Gastrocnemius medialis (tissue), 4 donors: ENCODE measurements around the gene CHGA. TPM values are rescaled to one million over a fixed set of nuclear protein-coding genes. Genes with fewer than 3 reads are reported as not detected.

Experiments used
- ATAC-seq, 2 donors: fragments of 150-250 bp; one replicate each; pipeline ENCODE4 v1.9.1; 2016
- DNase-seq, 2 donors: peaks; one replicate each; pipeline ENCODE4 v3.0.0-alpha.2; 2019
- H3K27ac ChIP-seq, 4 donors: fragments of 200-600 bp; sonication (generic); 1 replicate in 1 of 4; 2 replicates in 3 of 4; pipeline ENCODE4 v1.5.1; 2016 to 2018; ENCODE audit warnings: mild to moderate bottlenecking in 2 of 4, moderate library complexity in 1 of 4
- H3K27me3 ChIP-seq, 3 donors: fragments of 200-600 bp; sonication (generic) in 2 of 3; 1 replicate in 1 of 3; 2 replicates in 2 of 3; pipeline versions ENCODE4 v1.5.1 to v1.6.0; 2016 to 2019; ENCODE audit warnings: mild to moderate bottlenecking in 1 of 3, moderate library complexity in 1 of 3
- H3K36me3 ChIP-seq, 2 donors: fragments of 200-600 bp; sonication (generic) in 1 of 2; one replicate each; pipeline ENCODE4 v1.5.1; 2017 to 2018
- H3K4me1 ChIP-seq, 2 donors: fragments of 200-600 bp; sonication (generic) in 1 of 2; one replicate each; pipeline ENCODE4 v1.5.1; 2016 to 2017; ENCODE audit warnings: mild to moderate bottlenecking in 2 of 2
- H3K4me3 ChIP-seq, 4 donors: fragments of 200-600 bp; sonication (generic) in 3 of 4; 1 replicate in 1 of 4; 2 replicates in 3 of 4; pipeline ENCODE4 v1.5.1; 2016 to 2019; ENCODE audit warnings: mild to moderate bottlenecking in 2 of 4
- H3K9me3 ChIP-seq, 3 donors: fragments of 200-600 bp; sonication (generic) in 2 of 3; 1 replicate in 1 of 3; 2 replicates in 2 of 3; pipeline ENCODE4 v1.5.1; 2016 to 2019
- POLR2A ChIP-seq, 2 donors: fragments of 450-650 bp; IDR thresholded peaks; one replicate each; pipeline ENCODE4 v1.6.1; 2017; ENCODE audit warnings: antibody characterized with exemption in 2 of 2, mild to moderate bottlenecking in 2 of 2, moderate library complexity in 2 of 2
- in situ Hi-C, 4 donors: fragments of 200-750 bp; cut with MboI; loops; one replicate each; pipeline versions ENCODE4 v1.15.0 to v1.8.0; 2017; ENCODE audit warnings: low sequenced_read_pairs in 4 of 4
- intact Hi-C: fragments of 100-400 bp; cut with DNase I; formaldehyde crosslinking; loops from one replicate; pipeline ENCODE4 v1.15.1; 2023; ENCODE audit warnings: low total_unique reads
- total RNA-seq, 4 donors: library from RNA; depleted of rRNA; stranded (reverse); fragments of >200 nt; gene quantifications; one replicate each; pipeline versions ENCODE4 v1.1.0 to v1.2.3, GENCODE V29; 2016
- TF ChIP-seq, protein P1 (sequence below), 5 experiments: fragments of 450-650 bp in 3 of 5; fragments of 200-600 bp in 2 of 5; sonication (generic) in 2 of 5; IDR thresholded peaks in 4 of 5; conservative IDR thresholded peaks in 1 of 5; 1 replicate in 4 of 5; 2 replicates in 1 of 5; pipeline ENCODE4 v1.5.1; 2016 to 2019; ENCODE audit warnings: antibody characterized with exemption in 5 of 5, mild to moderate bottlenecking in 3 of 5, moderate library complexity in 3 of 5

The CHGA gene
- total RNA-seq, 4 donors from 2014 or later: 0.22 to 0.25 TPM; not detected in 2

DNA sequence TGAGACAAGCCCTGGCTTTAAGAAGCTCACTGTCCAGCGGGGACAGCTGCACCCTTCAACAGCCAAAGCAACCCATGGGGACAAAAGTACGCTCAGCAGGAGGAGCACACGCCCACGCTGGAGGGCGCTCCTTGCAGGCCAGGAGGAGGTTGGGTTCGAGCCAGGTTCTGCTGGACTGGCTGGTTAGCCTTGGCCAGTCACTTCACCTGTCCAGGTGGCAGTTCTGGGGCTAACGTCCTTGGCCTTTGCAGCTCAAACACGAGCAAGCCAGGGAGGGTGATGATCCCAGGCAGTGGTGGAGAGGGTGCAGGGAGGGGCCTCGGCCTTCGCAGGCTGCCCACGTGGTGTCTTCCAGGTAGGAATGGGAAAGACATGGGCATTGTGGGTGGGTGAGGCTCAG is 13.1 kb downstream of the CHGA start:
- no peaks in the 10 kb centered on the region for H3K36me3 ChIP-seq
- no peaks in the 10 kb centered on the region for H3K27me3 ChIP-seq
- TF ChIP-seq, protein P1, sequence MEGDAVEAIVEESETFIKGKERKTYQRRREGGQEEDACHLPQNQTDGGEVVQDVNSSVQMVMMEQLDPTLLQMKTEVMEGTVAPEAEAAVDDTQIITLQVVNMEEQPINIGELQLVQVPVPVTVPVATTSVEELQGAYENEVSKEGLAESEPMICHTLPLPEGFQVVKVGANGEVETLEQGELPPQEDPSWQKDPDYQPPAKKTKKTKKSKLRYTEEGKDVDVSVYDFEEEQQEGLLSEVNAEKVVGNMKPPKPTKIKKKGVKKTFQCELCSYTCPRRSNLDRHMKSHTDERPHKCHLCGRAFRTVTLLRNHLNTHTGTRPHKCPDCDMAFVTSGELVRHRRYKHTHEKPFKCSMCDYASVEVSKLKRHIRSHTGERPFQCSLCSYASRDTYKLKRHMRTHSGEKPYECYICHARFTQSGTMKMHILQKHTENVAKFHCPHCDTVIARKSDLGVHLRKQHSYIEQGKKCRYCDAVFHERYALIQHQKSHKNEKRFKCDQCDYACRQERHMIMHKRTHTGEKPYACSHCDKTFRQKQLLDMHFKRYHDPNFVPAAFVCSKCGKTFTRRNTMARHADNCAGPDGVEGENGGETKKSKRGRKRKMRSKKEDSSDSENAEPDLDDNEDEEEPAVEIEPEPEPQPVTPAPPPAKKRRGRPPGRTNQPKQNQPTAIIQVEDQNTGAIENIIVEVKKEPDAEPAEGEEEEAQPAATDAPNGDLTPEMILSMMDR (IDR thresholded peaks at IDR 0.05 in 4 of 5, conservative IDR thresholded peaks at IDR 0.05 in 1 of 5): no peak
- no peak for TF ChIP-seq POLR2A (IDR thresholded peaks at IDR 0.05)
- no peak for ATAC-seq
- in situ Hi-C loops: no loop called here
- no peaks in the 10 kb centered on the region for H3K9me3 ChIP-seq
- no peak overlapping the region for H3K4me3 ChIP-seq
- H3K4me1 ChIP-seq: no peaks in the 10 kb centered on the region
- no peak overlapping the region for H3K27ac ChIP-seq
- intact Hi-C loops: no loop called here
- no peak for DNase-seq

DNA sequence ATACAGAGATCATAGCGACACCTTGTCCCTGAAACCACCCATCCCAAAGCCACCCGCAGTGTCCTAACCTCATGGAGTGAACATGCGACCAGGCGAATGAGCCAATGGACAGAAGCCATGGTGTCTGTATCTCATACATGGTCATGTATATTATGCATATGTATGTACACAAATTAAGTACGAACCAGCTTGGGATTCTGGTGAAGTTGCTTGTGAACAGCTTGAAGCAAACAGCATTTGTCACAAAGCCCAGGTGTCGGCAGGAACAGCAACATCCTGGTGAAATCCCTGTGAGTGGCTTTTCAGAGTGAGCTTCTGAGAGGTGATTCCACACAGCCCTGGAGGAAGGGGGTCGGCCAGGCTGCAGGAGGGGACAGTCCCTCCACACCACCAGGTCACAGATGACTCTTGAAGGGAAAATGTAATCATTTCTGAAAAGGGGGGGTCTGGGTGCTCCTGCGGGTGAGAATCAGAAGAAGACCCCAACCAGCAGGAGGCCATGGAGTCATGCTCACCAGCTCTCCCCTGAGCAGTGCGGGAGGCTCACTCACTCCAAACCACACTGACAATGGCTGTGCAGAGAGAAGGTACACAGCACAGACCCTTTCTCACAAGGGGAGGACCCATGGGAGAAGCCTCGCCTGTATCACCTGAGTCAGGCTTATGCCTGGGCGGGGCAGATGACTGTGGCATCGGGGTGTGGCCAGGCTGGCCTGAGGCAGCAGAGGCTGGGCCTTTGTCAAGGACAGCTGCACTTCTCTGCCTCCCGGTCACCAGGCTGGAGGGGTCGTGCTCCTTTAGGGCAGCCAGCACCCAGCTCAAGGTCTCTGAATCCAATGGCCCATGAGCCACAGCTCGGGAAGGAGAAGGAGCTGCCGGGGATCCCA is 14.3 kb downstream of the CHGA start:
- ATAC-seq: no peak
- TF ChIP-seq, protein P1 (IDR thresholded peaks at IDR 0.05 in 4 of 5, conservative IDR thresholded peaks at IDR 0.05 in 1 of 5): no peak
- no peak for TF ChIP-seq POLR2A (IDR thresholded peaks at IDR 0.05)
- H3K36me3 ChIP-seq: no peaks in the 10 kb centered on the region
- in situ Hi-C loops (no loop called here), intact Hi-C loops (no loop called here)
- H3K4me3 ChIP-seq: no peak overlapping the region
- DNase-seq: no peak
- H3K4me1 ChIP-seq: no peaks in the 10 kb centered on the region
- no peaks in the 10 kb centered on the region for H3K9me3 ChIP-seq
- no peaks in the 10 kb centered on the region for H3K27me3 ChIP-seq
- no peak overlapping the region for H3K27ac ChIP-seq

DNA sequence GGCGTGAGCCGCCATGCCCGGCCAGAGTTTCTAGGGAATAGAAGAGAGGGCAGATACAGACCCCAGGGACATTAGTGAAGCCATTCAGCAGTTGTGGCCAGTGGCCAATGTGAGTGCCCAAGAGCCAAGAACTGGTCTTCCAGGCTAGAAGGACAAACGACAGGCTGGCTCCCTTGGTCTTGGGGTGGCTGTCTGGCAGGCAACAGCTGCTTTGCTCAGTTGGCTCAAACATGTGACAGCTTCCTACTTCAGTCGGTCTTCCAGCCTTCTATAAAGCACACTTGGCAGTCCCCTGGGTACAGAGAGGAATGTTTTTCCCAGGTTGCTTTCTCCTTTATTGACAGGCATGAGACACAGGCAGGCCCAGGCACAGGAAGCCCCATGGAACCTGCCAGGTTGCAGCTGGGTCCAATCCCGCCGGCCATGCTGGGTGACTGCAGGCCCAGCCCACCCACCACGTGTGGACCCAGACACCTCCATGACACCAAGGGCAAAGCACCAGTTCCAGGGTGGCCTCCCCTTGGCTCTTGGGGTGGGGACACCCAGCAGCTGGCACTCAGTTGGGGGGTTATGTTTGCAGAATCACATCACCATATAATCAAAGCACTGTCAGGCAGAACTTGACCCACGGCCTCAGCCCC is 15.4 kb downstream of the CHGA start:
- Histone ChIP-seq H3K27me3 (no peaks in the 10 kb centered on the region), H3K36me3 (no peaks in the 10 kb centered on the region), H3K27ac (no peak overlapping the region), H3K4me3 (no peak overlapping the region), H3K4me1 (no peaks in the 10 kb centered on the region), H3K9me3 (no peaks in the 10 kb centered on the region)
- no peak for ATAC-seq
- no peak for TF ChIP-seq POLR2A (IDR thresholded peaks at IDR 0.05)
- TF ChIP-seq, protein P1 (IDR thresholded peaks at IDR 0.05 in 4 of 5, conservative IDR thresholded peaks at IDR 0.05 in 1 of 5): no peak
- in situ Hi-C loops (no loop called here), intact Hi-C loops (no loop called here)
- DNase-seq: no peak

GRCh38 chr14:92938890-92939671 is 16.1 kb downstream of the CHGA start:
- no peak for ATAC-seq
- Histone ChIP-seq H3K9me3 (no peaks in the 10 kb centered on the region), H3K27ac (no peak overlapping the region), H3K4me3 (no peak overlapping the region), H3K4me1 (no peaks in the 10 kb centered on the region), H3K36me3 (no peaks in the 10 kb centered on the region), H3K27me3 (no peaks in the 10 kb centered on the region)
- no peak for TF ChIP-seq POLR2A (IDR thresholded peaks at IDR 0.05)
- TF ChIP-seq, protein P1 (IDR thresholded peaks at IDR 0.05 in 4 of 5, conservative IDR thresholded peaks at IDR 0.05 in 1 of 5): no peak
- no peak for DNase-seq
- in situ Hi-C loops: no loop called here
- intact Hi-C loops: no loop called here
